GM19467 (cell line): ENCODE data around the gene BPI.
"Not testable (repeated sequence)": the region's sequence is repeated elsewhere in the genome, so short reads cannot be mapped to it uniquely, and the experiment has no call there.

ENCODE experiments used
- ATAC-seq: cut with Tn5 transposase; IDR thresholded peaks from one replicate; pipeline ENCODE4 v1.9.1; 2021; ENCODE audit warnings: mild to moderate bottlenecking, moderate library complexity; ENCODE audit not compliant: unreplicated experiment

Gene BPI

GRCh38 chr20:38302786-38303185 lies 1.2 kb upstream of the BPI start:
- no peak for ATAC-seq

- ATAC-seq = no peak
These were observed 990 bp downstream of the BPI start for GRCh38 chr20:38304845-38305447.

- no peak for ATAC-seq
These were observed 1.6 kb downstream of the BPI start for GRCh38 chr20:38305541-38305940.

GRCh38 chr20:38306379-38306778 lies 2.4 kb downstream of the BPI start:
- ATAC-seq = no peak

GRCh38 chr20:38307371-38308046 lies 3.6 kb downstream of the BPI start:
- no peak for ATAC-seq

- no peak for ATAC-seq
These were observed 4.1 kb downstream of the BPI start for GRCh38 chr20:38308047-38308438.

GRCh38 chr20:38308447-38308846 lies 4.5 kb downstream of the BPI start:
- no peak for ATAC-seq

- ATAC-seq = no peak
These were observed 7.1 kb downstream of the BPI start for GRCh38 chr20:38311091-38311490.

- no peak for ATAC-seq
These were observed 7.5 kb downstream of the BPI start for GRCh38 chr20:38311491-38311890.

- ATAC-seq = no peak
These were observed 9.7 kb downstream of the BPI start for GRCh38 chr20:38313676-38314075.

GRCh38 chr20:38314350-38314749 lies 10.4 kb downstream of the BPI start:
- ATAC-seq = not testable (repeated sequence)

- ATAC-seq = no peak
These were observed 11.5 kb downstream of the BPI start for GRCh38 chr20:38315290-38315966.

GRCh38 chr20:38316341-38316740 lies 12.4 kb downstream of the BPI start:
- ATAC-seq = no peak

- no peak for ATAC-seq
These were observed 13.5 kb downstream of the BPI start for GRCh38 chr20:38317422-38317821.

GRCh38 chr20:38320221-38320620 lies 16.3 kb downstream of the BPI start:
- no peak for ATAC-seq

GRCh38 chr20:38321959-38322598 lies 18.1 kb downstream of the BPI start:
- ATAC-seq = no peak

- no peak for ATAC-seq
These were observed 20.2 kb downstream of the BPI start for GRCh38 chr20:38324159-38324558.

GRCh38 chr20:38325167-38325566 lies 21.2 kb downstream of the BPI start:
- no peak for ATAC-seq

- ATAC-seq = no peak
These were observed 21.9 kb downstream of the BPI start for GRCh38 chr20:38325905-38326304.

- ATAC-seq = no peak
These were observed 22.4 kb downstream of the BPI start for GRCh38 chr20:38326309-38326708.

GRCh38 chr20:38330638-38331037 lies 26.7 kb downstream of the BPI start:
- ATAC-seq = no peak

GRCh38 chr20:38331245-38331644 lies 27.3 kb downstream of the BPI start:
- no peak for ATAC-seq
